ENCODE data around the gene C16orf90.

Gene C16orf90

GRCh38 chr16:3492356-3492755 lies 2.9 kb downstream of the C16orf90 start:
- H3K4me3 ChIP-seq (ENCODE audit: low read depth in 1 of 2, low read length in 2 of 2) = no peak overlapping the region
- peaks cover 0 to 3% of the 10 kb centered on the region in 2 donors for H3K4me1 ChIP-seq (ENCODE audit: control insufficient read depth in 1 of 2, insufficient read depth in 2 of 2, low read length in 2 of 2)
- H3K36me3 ChIP-seq (ENCODE audit: control insufficient read depth in 1 of 2, insufficient read depth in 2 of 2, low read length in 2 of 2) = peaks cover 0 to 9% of the 10 kb centered on the region in 2 donors
- no peaks in the 10 kb centered on the region for H3K9me3 ChIP-seq (ENCODE audit: control insufficient read depth in 1 of 2, low read length in 2 of 2)
- H3K27me3 ChIP-seq (ENCODE audit: low read depth, low read length) = no peaks in the 10 kb centered on the region
- H3K27ac ChIP-seq (ENCODE audit: low read length) = no peak overlapping the region

DNA sequence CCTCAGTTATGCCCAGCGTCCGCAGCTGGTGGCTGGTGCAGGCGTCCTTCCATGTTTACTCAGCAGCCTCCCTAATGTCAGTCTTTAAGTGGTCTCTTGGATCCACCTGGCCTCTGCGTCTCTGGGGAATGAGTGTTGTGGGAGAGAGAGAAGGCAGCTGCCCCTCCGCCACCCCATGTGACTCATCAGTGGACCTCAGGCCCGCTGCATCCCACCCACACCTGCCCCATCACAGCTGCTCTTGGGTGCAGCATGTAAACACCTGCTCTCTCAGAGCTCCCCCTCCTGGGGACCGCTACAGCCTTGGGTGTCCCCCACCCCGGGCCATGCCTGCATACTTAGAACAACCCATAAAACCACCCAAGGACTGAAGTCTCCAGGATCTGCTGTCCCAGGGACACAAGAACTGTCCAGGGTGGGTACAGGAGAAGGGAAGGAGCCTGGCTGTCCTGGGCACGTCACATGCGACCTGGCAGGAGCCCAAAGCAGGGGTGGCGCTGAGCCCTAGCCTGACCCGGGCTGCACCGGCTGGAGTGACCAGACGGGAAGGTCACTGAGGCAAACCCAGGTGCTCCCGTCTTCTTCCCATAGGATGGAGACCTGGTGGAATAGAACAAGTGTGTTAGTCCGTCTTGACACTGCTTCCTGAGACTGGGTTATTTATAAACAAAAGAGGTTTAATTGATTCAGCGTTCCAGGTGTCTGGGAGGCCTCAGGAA lies 4.2 kb downstream of the C16orf90 start:
- Histone ChIP-seq H3K36me3 (ENCODE audit: control insufficient read depth in 1 of 2, insufficient read depth in 2 of 2, low read length in 2 of 2) (peaks cover 5 to 22% of the 10 kb centered on the region in 2 donors), H3K4me1 (ENCODE audit: control insufficient read depth in 1 of 2, insufficient read depth in 2 of 2, low read length in 2 of 2) (peaks cover 0 to 3% of the 10 kb centered on the region in 2 donors), H3K27ac (ENCODE audit: low read length) (no peak overlapping the region)

GRCh38 chr16:3488801-3489200 lies 6.5 kb downstream of the C16orf90 start:
- H3K27ac ChIP-seq (ENCODE audit: low read length) = no peak overlapping the region
- H3K4me3 ChIP-seq (ENCODE audit: low read depth in 1 of 2, low read length in 2 of 2) = no peak overlapping the region
- H3K36me3 ChIP-seq (ENCODE audit: control insufficient read depth in 1 of 2, insufficient read depth in 2 of 2, low read length in 2 of 2) = peaks cover 23 to 44% of the 10 kb centered on the region in 2 donors
- H3K4me1 ChIP-seq (ENCODE audit: control insufficient read depth in 1 of 2, insufficient read depth in 2 of 2, low read length in 2 of 2) = peaks cover 0 to 3% of the 10 kb centered on the region in 2 donors
- H3K9me3 ChIP-seq (ENCODE audit: control insufficient read depth in 1 of 2, low read length in 2 of 2) = no peaks in the 10 kb centered on the region
- H3K27me3 ChIP-seq (ENCODE audit: low read depth, low read length) = no peaks in the 10 kb centered on the region

More for the DNA sequence above, 4.2 kb downstream of the C16orf90 start:
- Histone ChIP-seq H3K27me3 (ENCODE audit: low read depth, low read length) (no peaks in the 10 kb centered on the region), H3K9me3 (ENCODE audit: control insufficient read depth in 1 of 2, low read length in 2 of 2) (no peaks in the 10 kb centered on the region), H3K4me3 (ENCODE audit: low read depth in 1 of 2, low read length in 2 of 2) (no peak overlapping the region)

DNA sequence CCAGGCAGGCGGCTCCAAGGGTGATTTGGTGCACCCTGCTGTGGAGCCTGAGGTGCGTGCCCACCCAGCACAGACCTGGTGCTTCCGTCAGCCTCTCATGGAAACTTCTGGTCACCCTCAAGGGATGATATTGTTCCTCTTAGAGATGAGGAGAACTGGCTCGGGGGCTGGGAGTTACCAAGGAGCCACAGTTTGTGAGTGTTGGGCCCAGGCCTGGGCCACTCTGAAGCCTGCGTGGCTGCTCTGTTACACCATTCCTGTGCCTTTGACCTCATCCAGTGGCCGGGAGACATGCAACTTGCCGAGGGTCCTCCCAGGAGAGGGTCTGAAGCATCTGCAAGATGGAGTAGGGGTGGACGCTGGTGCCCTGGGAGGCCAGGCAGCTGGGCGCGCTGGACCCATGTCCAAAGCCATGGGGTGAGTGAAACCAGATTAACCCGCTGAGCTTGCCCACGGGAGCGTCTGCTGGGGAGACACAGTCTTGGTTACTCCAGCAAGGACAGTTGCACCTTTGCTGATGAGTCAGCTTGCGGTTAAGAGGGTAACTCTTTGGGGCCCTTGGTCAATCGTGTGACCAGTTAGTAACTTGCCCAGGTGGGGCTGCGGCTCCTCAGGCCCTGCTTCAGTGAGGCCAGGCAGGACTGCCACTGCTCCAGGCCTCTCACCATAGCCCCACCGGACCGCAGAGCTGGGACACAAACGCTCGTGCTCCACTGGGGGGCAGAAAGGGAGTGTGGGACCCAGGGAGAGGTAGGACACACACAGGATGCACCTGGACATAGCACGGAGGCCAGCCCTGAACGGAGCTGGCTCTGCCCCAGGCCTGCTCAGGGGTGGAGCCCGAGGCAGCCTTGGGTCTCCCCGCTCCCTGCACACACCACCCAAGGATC lies 7.5 kb downstream of the C16orf90 start:
- H3K4me1 ChIP-seq (ENCODE audit: control insufficient read depth in 1 of 2, insufficient read depth in 2 of 2, low read length in 2 of 2) = peaks cover 0 to 3% of the 10 kb centered on the region in 2 donors
- H3K27me3 ChIP-seq (ENCODE audit: low read depth, low read length) = no peaks in the 10 kb centered on the region
- H3K4me3 ChIP-seq (ENCODE audit: low read depth in 1 of 2, low read length in 2 of 2) = no peak overlapping the region
- no peaks in the 10 kb centered on the region for H3K9me3 ChIP-seq (ENCODE audit: control insufficient read depth in 1 of 2, low read length in 2 of 2)
- H3K36me3 ChIP-seq (ENCODE audit: control insufficient read depth in 1 of 2, insufficient read depth in 2 of 2, low read length in 2 of 2) = peaks cover 31 to 55% of the 10 kb centered on the region in 2 donors
- H3K27ac ChIP-seq (ENCODE audit: low read length) = no peak overlapping the region

- no peaks in the 10 kb centered on the region for H3K9me3 ChIP-seq (ENCODE audit: control insufficient read depth in 1 of 2, low read length in 2 of 2)
- no peak overlapping the region for H3K4me3 ChIP-seq (ENCODE audit: low read depth in 1 of 2, low read length in 2 of 2)
- no peak overlapping the region for H3K27ac ChIP-seq (ENCODE audit: low read length)
- H3K4me1 ChIP-seq (ENCODE audit: control insufficient read depth in 1 of 2, insufficient read depth in 2 of 2, low read length in 2 of 2) = no peaks in the 10 kb centered on the region
- H3K27me3 ChIP-seq (ENCODE audit: low read depth, low read length) = no peaks in the 10 kb centered on the region
- peaks cover 37 to 65% of the 10 kb centered on the region in 2 donors for H3K36me3 ChIP-seq (ENCODE audit: control insufficient read depth in 1 of 2, insufficient read depth in 2 of 2, low read length in 2 of 2)
Measured at GRCh38 chr16:3486506-3487215, 8.6 kb downstream of the C16orf90 start.

DNA sequence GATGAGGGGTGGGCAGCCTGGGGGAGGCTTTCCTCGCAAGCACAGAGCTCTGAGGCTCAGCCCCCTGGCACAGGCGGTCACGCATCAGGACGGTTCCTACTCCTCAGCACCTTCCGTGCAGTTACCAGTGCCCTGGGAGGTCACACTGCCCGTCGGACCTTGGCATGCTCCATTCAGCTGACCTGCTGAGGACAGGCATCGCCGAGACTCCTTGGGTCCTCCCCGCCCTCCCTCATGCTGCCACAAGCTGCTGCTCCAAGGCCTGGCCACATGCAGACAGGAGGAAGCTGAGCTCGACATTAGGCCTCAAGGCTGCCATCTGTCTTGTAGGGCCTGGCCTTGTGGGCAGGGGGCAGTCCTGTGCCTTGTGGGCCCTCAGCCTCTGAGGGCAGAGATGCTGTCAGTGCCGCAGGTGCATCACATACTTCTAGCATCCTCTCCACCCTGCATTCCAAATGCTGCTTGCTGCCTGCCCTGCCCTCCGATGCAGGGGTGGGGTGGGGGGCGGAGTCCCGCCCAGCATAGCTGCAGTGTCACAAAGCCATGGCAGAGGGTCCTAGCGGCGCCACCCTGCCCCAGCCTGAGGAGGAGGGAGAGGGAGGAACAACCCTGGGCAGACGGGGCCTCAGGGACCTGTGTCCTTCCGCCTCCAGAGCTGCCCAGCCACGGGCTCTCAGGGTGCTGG lies 9.3 kb downstream of the C16orf90 start:
- Histone ChIP-seq H3K27ac (ENCODE audit: low read length) (no peak overlapping the region), H3K4me1 (ENCODE audit: control insufficient read depth in 1 of 2, insufficient read depth in 2 of 2, low read length in 2 of 2) (no peaks in the 10 kb centered on the region), H3K9me3 (ENCODE audit: control insufficient read depth in 1 of 2, low read length in 2 of 2) (no peaks in the 10 kb centered on the region), H3K27me3 (ENCODE audit: low read depth, low read length) (no peaks in the 10 kb centered on the region), H3K4me3 (ENCODE audit: low read depth in 1 of 2, low read length in 2 of 2) (no peak overlapping the region), H3K36me3 (ENCODE audit: control insufficient read depth in 1 of 2, insufficient read depth in 2 of 2, low read length in 2 of 2) (peaks cover 41 to 72% of the 10 kb centered on the region in 2 donors)

GRCh38 chr16:3485097-3485745 lies 10.1 kb downstream of the C16orf90 start:
- Histone ChIP-seq H3K27me3 (ENCODE audit: low read depth, low read length) (no peaks in the 10 kb centered on the region), H3K4me3 (ENCODE audit: low read depth in 1 of 2, low read length in 2 of 2) (no peak overlapping the region), H3K9me3 (ENCODE audit: control insufficient read depth in 1 of 2, low read length in 2 of 2) (no peaks in the 10 kb centered on the region), H3K4me1 (ENCODE audit: control insufficient read depth in 1 of 2, insufficient read depth in 2 of 2, low read length in 2 of 2) (no peaks in the 10 kb centered on the region), H3K36me3 (ENCODE audit: control insufficient read depth in 1 of 2, insufficient read depth in 2 of 2, low read length in 2 of 2) (peaks cover 41 to 76% of the 10 kb centered on the region in 2 donors), H3K27ac (ENCODE audit: low read length) (no peak overlapping the region)

DNA sequence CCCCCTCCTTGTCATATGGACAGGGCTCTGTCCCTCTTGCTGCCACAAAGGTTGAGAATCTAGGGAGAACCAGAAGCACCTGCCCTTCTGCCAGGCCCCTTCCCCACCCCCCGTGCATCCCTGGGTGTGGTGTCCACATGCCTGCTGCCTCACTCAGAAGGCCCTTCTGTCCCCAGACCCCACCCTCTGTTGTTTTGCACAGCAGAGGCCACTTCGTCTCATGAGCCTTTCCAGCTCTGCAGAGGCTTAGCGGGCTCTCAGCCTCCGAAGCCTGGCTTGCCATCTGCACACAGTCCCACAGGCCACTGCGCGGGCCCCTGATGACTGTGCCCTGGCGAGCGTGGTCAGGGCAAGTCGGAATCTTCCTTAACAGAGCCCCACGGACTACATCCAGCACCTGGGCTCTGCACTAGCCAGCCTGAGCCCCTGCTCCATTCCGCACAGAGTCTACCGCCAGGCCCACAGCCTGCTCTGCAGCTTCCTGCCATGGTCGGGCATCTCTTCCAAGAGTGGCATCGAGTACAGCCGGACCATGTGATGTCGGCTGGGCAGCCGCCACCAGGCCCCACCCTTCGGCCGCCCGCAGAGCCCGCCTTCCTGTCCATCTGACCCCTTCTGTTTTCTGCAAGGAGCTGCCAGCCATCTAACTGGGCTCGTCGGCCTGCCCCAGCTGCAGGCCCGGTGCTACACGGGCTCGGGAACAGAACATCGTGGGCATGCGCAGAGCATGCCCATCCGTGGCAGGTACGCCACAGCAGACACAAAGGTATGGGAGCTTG lies 10.8 kb downstream of the C16orf90 start:
- Histone ChIP-seq H3K27me3 (ENCODE audit: low read depth, low read length) (no peaks in the 10 kb centered on the region), H3K4me1 (ENCODE audit: control insufficient read depth in 1 of 2, insufficient read depth in 2 of 2, low read length in 2 of 2) (no peaks in the 10 kb centered on the region), H3K27ac (ENCODE audit: low read length) (no peak overlapping the region), H3K36me3 (ENCODE audit: control insufficient read depth in 1 of 2, insufficient read depth in 2 of 2, low read length in 2 of 2) (peaks cover 47 to 82% of the 10 kb centered on the region in 2 donors), H3K9me3 (ENCODE audit: control insufficient read depth in 1 of 2, low read length in 2 of 2) (no peaks in the 10 kb centered on the region), H3K4me3 (ENCODE audit: low read depth in 1 of 2, low read length in 2 of 2) (no peak overlapping the region)

DNA sequence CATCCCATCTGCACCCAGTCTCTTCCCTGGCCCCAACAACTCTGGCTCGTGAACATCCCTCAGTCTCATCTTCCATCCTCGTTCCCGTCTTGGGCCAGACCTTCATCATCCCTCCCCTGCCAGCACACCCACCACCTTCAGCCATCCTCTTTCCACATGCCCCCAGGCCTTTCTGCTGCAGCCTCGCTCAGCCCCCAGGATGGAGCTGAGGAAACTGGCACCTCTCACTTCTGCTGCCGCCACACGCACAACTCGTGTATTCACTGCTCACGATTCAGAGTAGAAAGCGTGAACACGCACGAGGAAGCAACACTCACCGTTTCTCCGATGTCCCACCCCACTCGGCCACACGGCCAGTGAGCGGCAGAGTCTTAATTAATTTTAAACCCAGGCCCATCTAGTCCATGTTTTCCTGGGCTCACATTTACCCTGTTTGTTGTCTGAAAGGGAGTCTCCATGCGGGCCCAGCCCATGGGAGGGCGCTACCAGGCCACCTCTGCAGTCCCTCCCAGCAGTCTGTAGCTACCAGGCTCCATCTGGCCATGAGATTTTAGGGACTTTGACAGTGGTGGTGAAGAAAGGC lies 12.5 kb downstream of the C16orf90 start:
- Histone ChIP-seq H3K4me1 (ENCODE audit: control insufficient read depth in 1 of 2, insufficient read depth in 2 of 2, low read length in 2 of 2) (no peaks in the 10 kb centered on the region), H3K27me3 (ENCODE audit: low read depth, low read length) (no peaks in the 10 kb centered on the region), H3K9me3 (ENCODE audit: control insufficient read depth in 1 of 2, low read length in 2 of 2) (no peaks in the 10 kb centered on the region), H3K36me3 (ENCODE audit: control insufficient read depth in 1 of 2, insufficient read depth in 2 of 2, low read length in 2 of 2) (peaks cover 51 to 84% of the 10 kb centered on the region in 2 donors), H3K4me3 (ENCODE audit: low read depth in 1 of 2, low read length in 2 of 2) (no peak overlapping the region), H3K27ac (ENCODE audit: low read length) (no peak overlapping the region)
